WTC11 (cell line): Measurements from ENCODE around the gene SETMAR. TPM values are rescaled to one million over a fixed set of nuclear protein-coding genes. Genes with fewer than 3 reads are reported as not detected.

Experiments
- ATAC-seq: fragments of 200-7000 bp; cut with Tn5 transposase; 2 replicates; pipeline ENCODE4 v1.10.0; 2021; ENCODE audit warnings: mild to moderate bottlenecking, moderate library complexity
- CTCF ChIA-PET: fragments of 300-600 bp; sonication (Branson Sonifier 250); formaldehyde crosslinking; loops from one replicate; lab custom pipeline; 2021; ENCODE audit warnings: antibody characterized with exemption; lab: Charles Lee
- POLR2A ChIA-PET: fragments of 350-600 bp; sonication (Branson Sonifier 250); formaldehyde crosslinking; loops from one replicate; lab custom pipeline; 2021; ENCODE audit warnings: antibody characterized with exemption; lab: Charles Lee
- DNase-seq: peaks from one replicate; pipeline ENCODE4 v3.0.0; 2021; ENCODE audit warnings: low spot score
- H3K27ac Mint-ChIP-seq: 2 replicates; pipeline ENCODE4 v1.8.0; 2021; ENCODE audit warnings: mixed read lengths
- H3K27me3 Mint-ChIP-seq: 2 replicates; pipeline ENCODE4 v1.8.0; 2021; ENCODE audit warnings: low read depth, mild to moderate bottlenecking, moderate library complexity, mixed read lengths
- H3K36me3 Mint-ChIP-seq: 2 replicates; pipeline ENCODE4 v1.8.0; 2021; ENCODE audit warnings: mixed read lengths
- H3K4me1 Mint-ChIP-seq: 2 replicates; pipeline ENCODE4 v1.8.0; 2022; ENCODE audit warnings: mixed read lengths
- H3K4me3 Mint-ChIP-seq: 2 replicates; pipeline ENCODE4 v1.8.0; 2021; ENCODE audit warnings: mild to moderate bottlenecking, moderate library complexity, mixed read lengths
- H3K9me3 Mint-ChIP-seq: 2 replicates; pipeline ENCODE4 v1.8.0; 2021; ENCODE audit warnings: mixed read lengths
- ATF2 ChIP-seq: sonication (generic); formaldehyde crosslinking; IDR thresholded peaks from 2 replicates; pipeline ENCODE4 v1.8.1; 2022; ENCODE audit warnings: low read depth, missing genetic modification reagents, borderline replicate concordance
- CREM ChIP-seq: sonication (generic); formaldehyde crosslinking; IDR thresholded peaks from 2 replicates; pipeline ENCODE4 v1.8.1; 2022; ENCODE audit warnings: mild to moderate bottlenecking, missing genetic modification reagents, moderate library complexity
- CTCF ChIP-seq: fragments of 200-600 bp; IDR thresholded peaks from 2 replicates; pipeline ENCODE4 v1.8.0; 2022; ENCODE audit warnings: antibody characterized with exemption
- ESRRA ChIP-seq: sonication (generic); formaldehyde crosslinking; IDR thresholded peaks from 2 replicates; pipeline ENCODE4 v1.8.1; 2022; ENCODE audit warnings: mild to moderate bottlenecking, missing genetic modification reagents, borderline replicate concordance
- FOXK1 ChIP-seq: sonication (generic); formaldehyde crosslinking; IDR thresholded peaks from 2 replicates; pipeline ENCODE4 v1.8.0; 2022; ENCODE audit warnings: mild to moderate bottlenecking, moderate library complexity, missing genetic modification reagents
- GABPB1 ChIP-seq: sonication (generic); formaldehyde crosslinking; IDR thresholded peaks from 2 replicates; pipeline ENCODE4 v1.8.1; 2023; ENCODE audit warnings: mild to moderate bottlenecking, missing genetic modification reagents
- GRHL2 ChIP-seq: fragments of 250-450 bp; sonication (Bioruptor Pico); IDR thresholded peaks from 2 replicates; pipeline ENCODE4 v1.8.0; 2022; ENCODE audit warnings: mild to moderate bottlenecking, moderate library complexity; ENCODE audit not compliant: insufficient replicate concordance, severe bottlenecking
- GTF2I ChIP-seq: fragments of 250-450 bp; sonication (Bioruptor Pico); conservative IDR thresholded peaks from 2 replicates; pipeline ENCODE4 v1.4.0; 2021; ENCODE audit warnings: mild to moderate bottlenecking
- IRF2 ChIP-seq: sonication (generic); formaldehyde crosslinking; IDR thresholded peaks from 2 replicates; pipeline ENCODE4 v1.8.0; 2022; ENCODE audit warnings: low read depth, missing genetic modification reagents, borderline replicate concordance
- MXD4 ChIP-seq: fragments of 250-450 bp; sonication (Bioruptor Pico); IDR thresholded peaks from 2 replicates; pipeline ENCODE4 v1.8.0; 2021; ENCODE audit warnings: mild to moderate bottlenecking, moderate library complexity, borderline replicate concordance
- NFE2L1 ChIP-seq: sonication (generic); formaldehyde crosslinking; IDR thresholded peaks from 2 replicates; pipeline ENCODE4 v1.8.1; 2023; ENCODE audit warnings: missing genetic modification reagents
- RELA ChIP-seq: sonication (generic); formaldehyde crosslinking; IDR thresholded peaks from 2 replicates; pipeline ENCODE4 v1.8.1; 2022; ENCODE audit warnings: missing genetic modification reagents, mild to moderate bottlenecking, borderline replicate concordance
- SMAD3 ChIP-seq: sonication (generic); formaldehyde crosslinking; IDR thresholded peaks from 2 replicates; pipeline ENCODE4 v1.8.0; 2022; ENCODE audit warnings: missing genetic modification reagents, mild to moderate bottlenecking, borderline replicate concordance
- ZBTB43 ChIP-seq: sonication (generic); formaldehyde crosslinking; IDR thresholded peaks from 2 replicates; pipeline ENCODE4 v1.8.1; 2023; ENCODE audit warnings: mild to moderate bottlenecking, missing genetic modification reagents
- ZNF121 ChIP-seq: sonication (generic); formaldehyde crosslinking; IDR thresholded peaks from 2 replicates; pipeline ENCODE4 v1.8.0; 2023; ENCODE audit warnings: missing genetic modification reagents
- ZNF219 ChIP-seq: sonication (generic); formaldehyde crosslinking; IDR thresholded peaks from 2 replicates; pipeline ENCODE4 v1.8.0; 2023; ENCODE audit warnings: missing genetic modification reagents, mild to moderate bottlenecking, borderline replicate concordance
- ZNF423 ChIP-seq: fragments of 250-450 bp; sonication (Bioruptor Pico); IDR thresholded peaks from 2 replicates; pipeline ENCODE4 v2.1.2; 2022; ENCODE audit warnings: mild to moderate bottlenecking, moderate library complexity
- ZNF512 ChIP-seq: sonication (generic); formaldehyde crosslinking; IDR thresholded peaks from 2 replicates; pipeline ENCODE4 v1.8.1; 2022; ENCODE audit warnings: missing genetic modification reagents, borderline replicate concordance
- ZNF671 ChIP-seq: fragments of 250-450 bp; sonication (Bioruptor Pico); IDR thresholded peaks from 2 replicates; pipeline ENCODE4 v1.8.0; 2021; ENCODE audit warnings: mild to moderate bottlenecking
- total RNA-seq: library from RNA; stranded (reverse); gene quantifications from 3 replicates; pipeline ENCODE4 v1.2.3, GENCODE V29; 2021
- TF ChIP-seq, protein P1 (sequence below): fragments of 250-450 bp; sonication (Bioruptor Pico); conservative IDR thresholded peaks from 2 replicates; pipeline ENCODE4 v1.9.0; 2021; ENCODE audit warnings: mild to moderate bottlenecking

Gene SETMAR
- total RNA-seq, 1 experiment from 2014 or later = 11.6 TPM

DNA sequence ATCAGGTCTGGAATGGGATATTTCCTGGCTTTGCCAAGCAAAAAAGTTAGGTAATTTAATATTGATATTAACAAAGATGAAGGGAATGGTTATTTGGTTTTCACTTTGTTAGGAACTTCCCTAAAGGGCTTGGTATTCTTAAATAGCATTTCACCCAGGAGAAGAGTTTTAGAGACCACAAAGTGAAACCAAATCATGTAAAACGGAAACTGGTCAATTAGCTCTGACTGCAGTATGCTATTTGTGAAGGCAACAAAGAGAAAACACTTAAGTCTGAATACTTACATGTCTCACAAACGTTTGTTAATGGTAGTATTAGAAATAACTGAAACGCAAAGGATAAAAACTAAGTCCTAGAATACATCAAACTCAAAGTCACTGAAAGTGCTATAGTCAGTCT is 32.4 kb upstream of the SETMAR start:
- H3K36me3 Mint-ChIP-seq = no peaks in the 10 kb centered on the region
- CTCF ChIA-PET = no interaction called here
- TF ChIP-seq MXD4 (no peak), GABPB1 (no peak), ZNF512 (no peak), ZNF121 (CRISPR knock-in tag) (no peak), CREM (CRISPR knock-in tag) (no peak), IRF2 (CRISPR knock-in tag) (no peak), FOXK1 (CRISPR knock-in tag) (no peak), ZNF423 (CRISPR knock-in tag) (no peak), ZNF671 (CRISPR knock-in tag) (no peak), GRHL2 (CRISPR knock-in tag) (no peak), NFE2L1 (CRISPR knock-in tag) (no peak), SMAD3 (CRISPR knock-in tag) (no peak), ATF2 (CRISPR knock-in tag) (no peak), ZBTB43 (no peak), ZNF219 (CRISPR knock-in tag) (no peak), RELA (CRISPR knock-in tag) (no peak), ESRRA (CRISPR knock-in tag) (no peak), GTF2I (no peak)
- TF ChIP-seq, protein P1, sequence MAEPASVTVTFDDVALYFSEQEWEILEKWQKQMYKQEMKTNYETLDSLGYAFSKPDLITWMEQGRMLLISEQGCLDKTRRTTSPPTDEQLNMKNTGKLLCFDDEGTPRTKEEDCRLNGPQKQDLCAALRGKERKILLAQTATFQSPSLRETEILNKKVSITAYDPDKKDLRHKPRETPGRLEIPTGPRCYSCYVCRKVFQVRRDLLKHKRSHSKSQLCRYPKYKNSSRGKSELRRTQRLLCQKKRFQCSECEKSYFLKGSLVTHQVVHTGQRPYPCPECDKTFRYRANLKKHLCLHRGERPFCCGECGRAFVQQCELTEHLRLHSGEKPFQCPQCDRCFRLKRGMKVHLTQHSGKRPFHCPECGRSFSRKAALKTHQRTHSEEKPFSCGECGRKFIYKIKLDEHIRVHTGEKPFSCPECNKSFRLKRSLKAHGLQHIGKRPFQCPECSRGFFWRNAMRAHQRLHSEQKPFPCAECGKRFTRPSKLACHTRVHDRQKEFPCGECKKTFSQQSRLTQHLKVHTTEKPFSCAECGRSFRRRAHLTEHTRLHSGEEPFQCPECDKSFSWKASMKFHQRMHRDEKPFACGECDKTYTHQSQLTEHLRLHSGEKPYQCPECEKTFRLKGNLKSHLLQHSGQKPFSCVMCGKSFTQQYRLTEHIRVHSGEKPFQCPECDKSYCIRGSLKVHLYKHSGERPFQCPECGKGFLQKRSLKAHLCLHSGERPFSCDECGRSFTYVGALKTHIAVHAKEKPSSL (CRISPR knock-in tag) = no peak
- TF ChIP-seq, all 79 proteins: peak for 0
- peaks cover 3% of the 10 kb centered on the region; the same call in 1 of the 2 replicates for H3K9me3 Mint-ChIP-seq
- no peak overlapping the region for H3K4me3 Mint-ChIP-seq
- H3K27ac Mint-ChIP-seq = no peak overlapping the region
- DNase-seq = no peak
- H3K27me3 Mint-ChIP-seq = peaks cover 10% of the 10 kb centered on the region; the same call in 1 of the 2 replicates
- no peaks in the 10 kb centered on the region; the same call in 1 of the 2 replicates for H3K4me1 Mint-ChIP-seq
- ATAC-seq = no peak
- POLR2A ChIA-PET = no interaction called here

DNA sequence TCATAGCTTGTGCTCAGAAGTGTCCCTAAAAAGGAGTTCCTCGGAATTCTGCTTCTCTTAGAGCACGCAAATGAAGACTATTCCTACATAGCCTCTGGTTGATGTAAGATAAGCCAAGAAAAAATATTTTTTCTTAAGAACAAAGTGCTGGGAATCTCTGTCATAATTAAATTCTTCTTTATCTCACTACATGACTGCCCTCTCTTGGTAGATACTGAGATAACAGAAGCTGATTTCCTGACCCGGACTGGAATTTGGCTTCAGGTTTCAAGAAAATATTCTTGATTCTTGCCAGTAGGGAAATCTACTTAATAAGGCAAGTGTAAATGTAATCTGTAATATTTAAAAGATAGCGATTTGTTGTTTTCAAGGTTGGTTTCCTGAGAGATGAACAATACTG is 31.3 kb upstream of the SETMAR start:
- Mint-ChIP-seq H3K4me1 (no peaks in the 10 kb centered on the region; the same call in 1 of the 2 replicates), H3K27me3 (peaks cover 13% of the 10 kb centered on the region; the same call in 1 of the 2 replicates), H3K27ac (no peak overlapping the region), H3K4me3 (no peak overlapping the region), H3K9me3 (peaks cover 3% of the 10 kb centered on the region; the same call in 1 of the 2 replicates), H3K36me3 (no peaks in the 10 kb centered on the region)
- CTCF ChIA-PET = interaction anchor here (0.6 to 1.7 kb wide), 17 partner anchors 16 to 1075 kb away, joined by 3 to 12 read pairs (median 5); no protein-coding TSS in a partner anchor
- ATAC-seq (peak; percentile 83), DNase-seq (no peak)
- TF ChIP-seq CTCF = peak; percentile 29; the same call in 1 of the 2 replicates
- TF ChIP-seq CREM (CRISPR knock-in tag) = no peak
- POLR2A ChIA-PET = no interaction called here
